ENCODE results near the gene NUP43.
"Not testable (repeated sequence)": the region's sequence is repeated elsewhere in the genome, so short reads cannot be mapped to it uniquely, and the experiment has no call there.

The NUP43 gene

DNA sequence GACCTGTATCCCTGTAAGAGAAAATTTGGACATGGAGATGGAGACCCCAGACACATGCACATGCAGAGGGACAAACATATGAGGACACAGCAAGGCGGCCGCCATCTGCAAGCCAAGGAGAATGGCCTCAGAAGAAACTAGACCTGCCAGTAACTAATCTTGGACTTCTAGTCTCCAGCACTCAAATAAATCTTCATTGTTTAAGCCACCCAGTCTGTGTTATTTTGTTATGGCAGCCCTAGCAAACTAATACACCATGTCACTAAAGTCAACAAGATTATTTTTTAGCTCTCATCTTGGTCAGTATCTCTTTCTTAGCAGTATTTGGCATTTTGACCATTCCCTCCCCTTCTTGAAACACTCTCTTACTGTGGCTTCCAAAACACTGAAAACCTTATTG, 55.1 kb downstream of the NUP43 start:
- DNase-seq (ENCODE audit: low spot score) = no peak

DNA sequence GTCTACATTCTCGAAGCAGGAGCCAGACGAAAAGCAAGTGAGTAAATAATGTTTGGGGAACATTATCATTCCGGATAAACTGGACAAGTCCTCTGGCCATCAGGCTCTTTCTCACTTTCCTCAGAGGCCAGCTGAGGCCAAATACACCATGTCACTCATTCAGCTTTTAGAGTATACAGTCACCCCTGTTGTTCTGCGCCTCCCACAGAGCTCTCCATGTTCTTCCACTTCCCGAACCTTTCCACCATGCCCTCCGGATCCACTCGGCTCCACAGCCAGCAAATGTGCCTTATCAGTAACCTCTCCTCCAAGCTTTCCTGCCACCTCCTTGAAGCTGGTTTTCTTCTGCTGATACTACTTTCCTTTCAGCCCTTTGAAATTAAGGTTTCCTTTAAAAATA, 60.1 kb downstream of the NUP43 start:
- no peak for DNase-seq (ENCODE audit: low spot score)

DNA sequence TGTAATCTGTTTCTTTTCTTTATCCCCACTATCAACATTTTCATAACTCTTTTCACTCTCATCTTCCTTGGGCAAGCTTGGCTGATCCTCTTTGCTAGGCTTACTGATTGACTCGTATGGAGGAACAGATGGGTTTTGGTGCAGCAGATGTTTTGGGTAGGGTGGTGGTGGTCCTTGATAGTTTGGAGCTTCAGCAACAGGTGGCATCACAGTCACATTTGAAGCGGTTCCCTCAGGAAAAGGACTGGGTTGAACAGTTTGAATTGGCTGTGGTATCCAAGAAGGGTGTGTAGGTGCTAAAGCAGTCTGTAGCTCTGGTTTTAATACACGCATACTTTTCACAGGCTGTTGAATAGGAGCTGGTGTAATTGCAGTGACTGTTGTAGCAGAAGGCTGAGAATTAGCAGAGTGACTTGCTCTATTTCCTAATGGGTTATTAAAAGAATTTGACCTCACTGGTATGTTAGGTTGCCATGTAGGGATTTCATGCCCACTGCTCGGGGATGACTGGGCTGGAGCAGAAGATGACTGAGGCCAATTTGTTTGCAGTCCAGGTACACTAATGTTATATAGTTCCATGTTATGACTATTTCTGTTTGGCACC, 63.0 kb downstream of the NUP43 start:
- DNase-seq (ENCODE audit: low spot score) = no peak

- not testable (repeated sequence) for DNase-seq (ENCODE audit: low spot score)
Observed at GRCh38 chr6:149681845-149682244, 64.5 kb downstream of the NUP43 start.

GRCh38 chr6:149681209-149681608, 65.1 kb downstream of the NUP43 start:
- DNase-seq (ENCODE audit: low spot score) = no peak

DNA sequence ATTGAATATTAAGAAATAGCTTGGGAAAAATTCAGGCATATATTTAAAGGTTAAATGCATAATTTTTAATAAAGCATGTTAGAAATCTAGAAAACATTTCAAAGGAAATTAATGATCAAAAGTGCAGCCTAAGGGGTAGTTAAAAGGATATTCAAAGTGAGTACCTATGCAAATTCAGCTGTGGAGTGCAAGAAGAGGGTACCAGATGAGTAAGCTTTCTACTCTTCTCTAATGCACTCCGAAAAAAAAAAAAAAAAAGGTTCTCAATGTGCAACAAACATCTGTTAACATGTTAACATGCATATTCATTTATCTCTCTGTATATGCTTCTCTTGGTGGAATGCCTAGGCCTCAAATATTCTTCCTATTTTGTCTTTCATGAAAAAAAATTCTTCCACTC, 65.8 kb downstream of the NUP43 start:
- no peak for DNase-seq (ENCODE audit: low spot score)
